NCI-H187 (cell line): ENCODE results near the gene USP53.
"Not testable (repeated sequence)": the region's sequence is repeated elsewhere in the genome, so short reads cannot be mapped to it uniquely, and the experiment has no call there.

Source experiments
- DNase-seq, 2 experiments: peaks; one replicate each; lab custom pipeline; 2025; lab: John Stamatoyannopoulos, UW

The USP53 gene

DNA sequence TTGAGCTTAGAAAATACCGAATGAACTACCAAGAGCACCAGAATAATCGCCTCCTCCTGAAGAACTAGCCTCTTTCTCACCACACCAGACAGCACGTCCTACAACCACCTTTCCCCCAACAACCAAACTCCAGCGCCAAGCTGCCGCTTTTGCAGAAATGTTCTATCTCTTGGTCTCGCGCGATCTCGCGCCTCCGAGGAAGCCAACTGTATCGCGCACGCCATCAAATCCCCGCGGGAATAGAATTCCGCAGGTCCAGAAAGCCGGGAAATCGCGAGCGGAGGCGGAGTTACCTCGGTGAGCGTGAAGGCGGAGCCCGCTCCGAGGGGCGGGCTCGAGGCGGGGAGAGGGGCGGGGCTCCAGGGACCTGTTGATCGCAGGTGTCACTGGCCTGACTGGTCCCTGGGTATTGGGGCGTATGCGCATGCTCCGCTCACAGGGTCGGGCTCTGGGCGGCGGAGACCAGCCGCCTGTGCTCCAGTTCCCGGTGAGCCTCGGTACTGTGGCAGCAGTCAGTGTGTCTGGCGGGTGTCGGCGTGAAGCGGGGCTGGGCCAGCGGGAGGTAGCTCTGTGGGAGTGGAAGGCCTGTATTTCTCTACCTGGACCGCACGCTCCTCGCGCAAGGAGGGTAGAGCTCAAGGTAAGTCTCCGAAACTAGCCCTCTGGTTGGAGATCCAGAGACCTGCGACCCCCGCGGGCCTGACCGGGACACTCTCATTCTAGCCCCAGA, at the start of gene USP53:
Gene USP53 (plus strand): TSS at position 480 of the 730 bp plus-strand sequence. CDS start 27,047 bp downstream, outside the sequence.
- peak; percentile 89 to 92 for DNase-seq

DNA sequence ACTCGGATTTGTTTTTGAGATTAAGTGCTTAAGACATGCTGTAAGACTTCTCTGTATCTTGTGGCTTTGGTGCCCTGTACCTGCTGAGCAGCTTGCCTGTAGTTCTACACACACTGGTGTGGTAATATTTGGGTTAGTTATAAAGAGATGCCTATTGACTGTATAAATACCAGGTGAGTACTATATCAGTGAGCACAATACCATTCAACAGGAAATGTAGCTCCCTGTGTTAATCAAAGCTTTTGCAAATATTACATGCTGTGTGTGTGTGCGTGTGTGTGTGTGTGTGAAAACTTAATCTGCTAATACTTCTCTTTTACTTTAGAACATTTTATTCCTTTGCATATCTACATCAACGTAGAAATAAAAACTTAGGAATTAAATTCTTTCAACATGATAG, 46.7 kb upstream of the USP53 start:
- no peak for DNase-seq

DNA sequence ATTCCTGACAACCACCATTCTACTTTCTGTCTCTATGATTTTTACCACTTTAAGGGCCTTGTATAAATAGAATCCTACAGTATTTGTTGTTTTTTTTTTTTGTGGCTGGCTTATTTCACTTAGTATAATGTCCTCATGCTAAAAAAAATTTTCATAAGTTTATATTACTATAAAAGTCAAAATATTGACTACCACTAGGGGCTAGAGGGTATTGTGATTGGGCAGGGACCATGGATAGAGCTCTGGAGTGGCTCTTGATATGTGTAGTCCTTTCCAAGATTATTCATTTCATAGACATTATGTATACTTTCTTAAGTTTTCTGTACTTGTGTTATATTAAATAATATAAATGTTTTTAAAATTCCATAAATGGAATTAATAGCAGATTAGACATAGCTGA, 42.3 kb upstream of the USP53 start:
- no peak for DNase-seq

DNA sequence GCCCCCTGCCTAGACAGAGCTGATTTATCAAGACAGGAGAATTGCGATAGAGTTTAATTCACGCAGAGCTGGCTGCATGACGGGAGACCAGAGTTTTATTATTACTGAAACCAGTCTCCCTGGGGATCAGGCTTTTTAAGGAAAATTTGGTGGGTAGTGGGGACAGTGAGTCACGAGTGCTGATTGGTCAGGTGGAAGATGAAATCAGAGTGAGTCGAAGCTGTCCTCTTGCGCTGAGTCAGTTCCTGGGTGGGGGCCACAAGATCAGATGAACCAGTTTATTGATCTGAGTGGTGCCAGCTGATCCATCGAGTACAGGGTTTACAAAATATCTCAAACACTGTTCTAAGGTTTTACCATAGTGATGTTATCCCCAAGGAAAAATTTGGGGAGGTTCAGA, 40.3 kb upstream of the USP53 start:
- no peak for DNase-seq

DNA sequence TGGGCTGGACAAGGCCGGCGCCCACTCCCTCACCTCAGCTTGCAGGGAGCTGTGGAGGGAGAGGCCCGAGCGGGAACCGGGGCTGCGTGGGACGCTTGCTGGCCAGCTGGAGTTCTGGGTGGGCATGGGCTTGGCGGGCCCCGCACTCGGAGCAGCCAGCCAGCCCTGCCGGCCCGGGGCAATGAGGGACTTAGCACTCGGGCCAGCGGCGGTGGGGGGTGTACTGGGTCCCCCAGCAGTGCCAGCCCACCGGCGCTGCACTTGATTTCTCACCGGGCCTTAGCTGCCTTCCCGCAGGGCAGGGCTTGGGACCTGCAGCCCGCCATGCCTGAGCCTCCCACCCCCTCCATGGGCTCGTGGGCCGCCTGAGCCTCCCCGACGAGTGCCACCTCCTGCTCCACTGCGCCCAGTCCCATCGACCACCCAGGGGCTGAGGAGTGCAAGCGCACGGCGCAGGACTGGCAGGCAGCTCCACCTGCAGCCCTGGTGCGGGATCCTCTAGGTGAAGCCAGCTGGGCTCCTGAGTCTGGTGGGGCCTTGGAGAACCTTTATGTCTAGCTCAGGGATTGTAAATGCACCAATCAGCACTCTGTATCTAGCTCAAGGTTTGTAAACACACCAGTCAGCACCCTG, 38.7 kb upstream of the USP53 start:
- not testable (repeated sequence) for DNase-seq

DNA sequence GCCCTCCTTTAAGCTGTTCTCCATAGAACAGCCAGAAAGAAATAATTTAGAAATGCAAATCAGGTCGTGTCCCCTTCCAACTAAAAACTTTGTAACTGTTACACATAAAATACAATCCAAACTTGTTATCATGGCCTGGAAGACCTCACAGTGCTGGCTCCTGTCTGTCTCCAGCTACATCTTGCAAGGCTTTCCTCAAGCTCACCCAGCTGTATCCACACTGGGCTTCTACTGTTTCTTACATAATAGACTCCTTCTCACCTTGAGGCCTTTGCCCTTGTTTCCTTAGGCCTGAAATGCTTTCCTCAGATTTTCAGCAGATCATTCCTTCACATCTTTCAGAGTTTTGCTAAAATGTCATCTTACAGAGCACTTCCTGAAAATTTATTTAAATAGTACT, 33.5 kb upstream of the USP53 start:
- no peak for DNase-seq

DNA sequence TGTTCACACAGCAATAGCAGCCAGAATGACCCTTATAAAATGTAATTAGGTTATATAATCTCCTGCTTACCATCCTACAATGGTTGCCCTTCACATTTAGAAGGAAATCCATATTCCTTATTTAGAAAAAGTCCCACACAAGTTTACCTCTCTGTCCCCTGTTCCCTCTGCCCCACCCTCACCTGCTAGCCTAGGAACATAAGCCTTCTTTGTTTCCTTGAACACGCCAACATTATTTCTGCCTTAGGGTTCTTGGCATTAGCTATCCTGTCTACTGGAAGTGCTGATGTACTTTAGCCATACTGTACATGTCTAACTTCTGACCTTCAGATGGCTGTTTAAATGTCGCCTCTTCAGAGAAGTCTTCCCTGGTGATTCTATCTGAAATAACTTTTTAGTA, 28.4 kb upstream of the USP53 start:
- DNase-seq: no peak

DNA sequence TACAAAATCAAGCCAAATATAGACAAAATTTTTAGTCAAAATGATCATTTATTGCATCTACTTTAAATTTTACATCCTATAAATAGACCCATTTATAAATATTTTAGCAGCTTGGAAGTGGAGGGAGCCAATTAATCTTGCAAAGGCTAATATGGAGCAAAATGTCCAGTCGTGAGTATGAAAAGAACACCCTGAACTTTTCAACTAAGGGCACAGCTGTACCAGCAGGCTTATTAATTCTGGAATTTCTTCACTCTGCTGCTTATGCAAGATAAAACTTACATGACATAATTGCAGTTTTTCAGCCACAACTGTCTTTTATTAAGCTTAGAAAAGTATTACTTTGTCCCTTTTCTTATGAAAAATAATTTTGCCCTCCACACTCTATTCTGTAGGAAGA, 22.9 kb upstream of the USP53 start:
- DNase-seq: no peak

DNA sequence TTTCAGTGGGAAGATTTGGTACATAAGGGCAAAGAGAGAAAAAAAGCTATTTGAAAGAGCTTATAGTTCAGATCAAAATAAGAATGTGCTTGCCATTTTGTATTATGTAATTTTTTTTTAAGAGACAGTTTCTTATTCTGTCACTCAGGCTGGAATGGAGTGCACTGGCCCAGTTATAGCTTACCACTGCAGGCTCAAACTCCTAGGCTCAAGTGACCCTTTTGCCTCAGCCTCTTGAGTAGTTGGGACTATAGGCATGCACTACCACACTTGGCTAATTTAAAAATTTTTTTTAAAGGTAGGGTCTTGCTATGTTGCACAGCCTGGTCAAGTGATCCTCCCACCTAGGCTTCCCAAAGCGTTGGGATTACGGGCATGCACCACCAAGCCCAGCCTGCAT, 22.2 kb upstream of the USP53 start:
- no peak for DNase-seq

DNA sequence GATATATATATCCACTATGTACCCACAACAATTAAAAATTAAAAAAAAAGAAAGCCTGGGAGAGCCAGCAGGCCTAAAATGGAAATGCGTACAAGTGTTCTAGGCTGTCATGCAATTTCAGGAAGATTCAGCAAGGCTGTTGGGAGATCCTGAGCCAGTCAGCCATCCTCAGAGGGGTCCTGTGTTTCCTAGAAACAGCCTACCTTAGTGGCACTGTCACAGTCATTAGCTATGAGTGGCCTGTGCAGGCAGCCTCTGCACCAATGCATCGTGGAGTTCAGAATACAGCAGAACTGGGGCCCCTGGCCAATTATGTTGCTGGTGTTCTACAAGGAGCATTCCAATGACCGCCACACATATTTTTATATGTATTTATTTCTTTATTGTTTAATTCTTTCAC, 21.0 kb upstream of the USP53 start:
- DNase-seq: no peak

DNA sequence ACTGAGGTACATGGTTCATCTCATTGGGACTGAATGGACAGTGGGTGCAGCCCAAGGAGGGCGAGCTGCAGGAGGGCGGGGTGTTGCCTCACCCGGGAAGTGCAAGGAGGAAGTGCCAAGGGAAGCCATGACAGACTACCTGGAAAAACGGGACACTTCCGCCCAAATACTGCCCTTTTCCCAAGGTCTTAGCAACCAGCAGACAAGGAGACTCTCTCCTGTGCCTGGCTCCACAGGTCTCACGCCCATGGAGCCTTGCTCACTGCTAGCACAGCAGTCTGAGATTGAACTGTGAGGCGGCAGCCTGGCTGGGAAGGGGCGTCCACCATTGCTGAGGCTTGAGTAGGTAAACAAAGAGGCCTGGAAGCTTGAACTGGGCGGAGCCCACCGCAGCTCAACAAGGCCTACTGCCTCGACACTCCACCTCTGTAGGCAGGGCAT, 14.7 kb upstream of the USP53 start:
- no peak for DNase-seq

DNA sequence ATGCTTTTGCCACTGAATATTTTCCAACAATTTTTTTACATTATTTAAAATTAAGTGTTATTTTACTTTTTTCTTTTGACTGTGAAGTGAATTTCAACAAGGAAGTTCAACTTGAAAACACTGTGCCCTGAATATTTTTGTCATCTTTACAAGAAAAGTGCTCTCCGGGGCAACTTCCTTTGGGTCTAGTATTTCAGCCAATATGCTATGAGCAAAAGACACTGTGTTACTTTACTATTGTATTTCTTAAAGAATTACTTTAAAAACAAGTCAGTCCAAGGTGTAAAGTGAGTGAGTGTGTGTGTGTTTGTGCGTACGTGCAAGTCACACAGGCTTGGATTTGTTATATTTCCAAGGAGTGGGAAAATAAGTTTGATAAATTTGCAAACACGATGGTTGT, 7.6 kb upstream of the USP53 start:
- DNase-seq: no peak

DNA sequence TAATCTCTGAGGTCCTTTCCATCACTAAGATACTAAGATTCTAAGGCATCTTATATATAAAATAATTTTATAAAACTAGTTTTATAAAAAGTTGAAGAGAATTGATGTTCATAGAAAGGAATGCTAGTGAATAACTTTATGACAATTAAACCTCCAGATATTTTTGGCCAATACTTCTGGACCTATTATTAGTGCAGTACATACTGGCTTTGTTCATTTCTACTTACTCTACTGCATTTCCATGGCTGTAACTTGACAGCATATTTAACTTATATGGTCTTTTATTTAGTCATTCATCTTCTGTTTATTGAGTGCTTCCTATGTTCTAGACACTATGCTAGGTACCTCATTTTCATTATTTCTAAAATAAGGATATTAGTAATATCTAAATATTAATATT, 6.8 kb upstream of the USP53 start:
- DNase-seq: no peak

DNA sequence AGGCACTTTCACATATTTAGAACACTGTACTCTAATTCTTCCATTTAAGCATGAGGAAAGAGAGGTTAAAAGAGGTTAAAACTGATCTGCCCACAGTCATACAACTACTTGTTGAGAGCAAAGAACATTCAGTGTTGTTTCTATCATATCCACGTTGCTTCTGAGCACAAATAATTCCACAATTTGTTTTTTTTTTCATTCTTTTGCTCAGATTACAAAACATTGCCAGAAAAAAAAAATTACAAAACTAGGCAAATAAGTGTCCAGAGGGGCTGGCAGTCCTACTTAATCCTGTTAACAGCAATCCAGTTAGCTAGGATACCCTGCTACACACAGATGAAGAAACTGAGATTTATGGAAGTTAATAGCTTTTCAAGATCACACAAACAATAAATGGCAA, 6.3 kb upstream of the USP53 start:
- DNase-seq: no peak

DNA sequence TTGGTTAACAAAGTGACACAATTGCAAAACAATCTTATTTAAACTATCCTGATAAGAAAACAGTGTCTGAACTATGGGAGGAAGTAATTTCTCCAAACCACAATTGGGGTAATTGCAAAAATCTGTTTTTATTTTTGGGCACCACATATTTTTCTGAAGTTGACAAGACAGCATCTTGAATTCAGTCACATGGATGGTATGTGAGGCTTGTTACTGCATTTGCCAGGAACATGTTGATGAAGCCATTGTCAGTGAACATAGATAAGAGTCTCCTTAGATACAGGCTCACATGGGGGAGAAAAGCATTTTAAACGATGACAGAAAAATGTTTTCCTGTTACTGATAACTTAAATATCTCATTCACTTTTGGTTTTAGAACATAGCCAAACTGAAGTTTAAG, 5.5 kb upstream of the USP53 start:
- no peak for DNase-seq

DNA sequence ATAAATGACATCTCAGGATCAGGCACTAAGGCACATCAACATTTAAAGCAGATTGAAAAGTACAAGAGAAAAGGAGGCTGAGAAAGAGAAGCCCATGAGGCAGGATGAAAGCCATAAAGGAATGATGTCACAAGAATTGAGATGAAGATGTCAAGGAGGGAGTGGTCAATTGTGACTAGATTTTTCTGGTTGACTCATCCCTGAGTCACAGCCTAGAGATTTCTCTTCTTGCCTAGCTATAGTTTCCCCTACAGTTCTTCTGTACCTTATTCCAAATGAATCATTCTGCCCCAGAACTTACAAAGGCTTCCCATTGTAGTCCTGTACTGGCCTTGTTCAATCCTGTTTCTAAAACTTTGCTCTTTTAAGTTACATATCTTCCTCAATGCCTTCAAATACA, 3.4 kb upstream of the USP53 start:
- DNase-seq: no peak

DNA sequence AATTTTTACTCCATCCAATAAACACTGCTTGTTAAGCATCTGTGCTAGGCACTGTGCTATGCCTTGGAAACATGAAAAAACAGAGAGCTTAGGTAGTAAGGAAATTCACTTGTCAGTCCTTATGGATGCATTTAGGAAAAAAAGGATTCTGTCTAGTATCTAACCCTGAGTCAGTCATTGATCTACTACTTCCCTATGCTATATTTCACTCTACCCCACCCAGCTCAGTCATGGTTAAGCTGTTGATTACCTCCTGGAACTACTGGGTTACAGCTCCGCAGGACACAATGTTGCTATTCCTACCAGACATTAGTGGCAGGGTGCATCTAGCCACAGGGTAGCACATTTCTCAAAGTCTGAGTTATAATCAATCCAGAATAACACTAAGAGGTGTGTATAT, 2.9 kb upstream of the USP53 start:
- DNase-seq: no peak

DNA sequence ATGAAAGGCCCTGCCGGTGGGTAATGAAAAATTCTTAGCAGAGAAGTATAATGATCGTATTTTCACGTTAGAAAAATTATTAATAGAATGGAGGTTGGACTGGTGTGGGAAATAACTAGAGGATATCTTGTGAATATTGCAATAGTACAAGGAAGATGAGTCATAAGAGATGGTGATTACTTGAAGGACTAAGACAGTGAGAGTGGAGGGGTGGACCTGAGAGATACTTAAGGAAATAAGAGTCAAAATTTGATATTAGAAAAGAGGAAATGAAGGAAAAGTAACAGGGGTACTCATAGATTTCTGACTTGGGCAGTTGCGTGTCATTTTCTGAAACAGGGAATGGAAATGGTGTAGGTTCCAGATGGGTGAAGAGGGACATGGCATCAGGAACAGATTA, 1.7 kb upstream of the USP53 start:
- no peak for DNase-seq

DNA sequence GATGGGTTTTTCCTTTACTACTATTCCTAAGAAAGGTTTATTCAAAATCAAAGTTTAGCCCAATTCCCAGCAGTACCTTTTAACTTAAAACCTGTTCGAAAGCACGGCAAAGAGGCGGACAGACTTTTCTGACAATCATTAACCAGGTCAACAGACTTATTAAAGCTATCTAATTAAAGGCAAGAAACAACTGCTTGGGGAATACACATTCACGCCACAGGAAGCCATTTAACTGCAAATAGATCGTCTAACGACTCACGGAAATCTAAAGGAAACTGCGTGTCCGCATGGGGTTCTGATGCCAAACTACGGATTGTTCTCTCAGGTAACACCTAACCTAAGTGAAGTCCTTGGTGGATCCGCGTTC, 663 bp upstream of the USP53 start:
- no peak for DNase-seq

DNA sequence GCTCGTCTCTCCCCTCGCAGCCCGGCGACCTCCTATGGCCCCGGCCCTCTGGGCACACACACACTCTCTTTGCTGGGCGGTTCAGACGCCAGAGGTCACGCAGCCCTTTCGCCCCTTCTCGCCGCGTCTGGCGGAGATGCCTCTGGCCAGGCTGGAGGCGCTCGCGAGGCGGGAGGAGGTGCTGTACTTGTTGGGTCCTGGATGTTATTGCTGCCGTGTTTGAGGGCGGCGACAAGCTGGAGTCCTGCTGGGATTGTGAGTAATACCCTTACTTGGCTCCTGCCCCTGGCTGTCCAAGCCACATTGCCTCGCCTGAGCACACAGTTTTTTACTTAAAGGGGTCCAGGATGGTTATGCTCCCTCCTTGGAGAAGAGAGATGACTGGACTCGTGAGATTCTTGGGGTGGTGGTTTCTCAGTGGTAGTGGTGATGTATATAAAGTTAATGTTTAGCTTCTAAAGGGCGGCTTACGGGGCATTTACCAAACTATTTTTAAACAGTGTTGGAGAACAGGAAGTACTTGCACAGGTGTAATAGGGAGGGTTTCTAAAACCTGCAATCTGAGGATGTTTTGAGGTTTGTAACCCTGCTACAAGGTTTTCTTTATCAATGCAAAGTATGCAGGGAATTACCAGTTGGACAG, 572 bp downstream of the USP53 start:
- peak in 1 of 2 experiments; percentile 31 for DNase-seq

DNA sequence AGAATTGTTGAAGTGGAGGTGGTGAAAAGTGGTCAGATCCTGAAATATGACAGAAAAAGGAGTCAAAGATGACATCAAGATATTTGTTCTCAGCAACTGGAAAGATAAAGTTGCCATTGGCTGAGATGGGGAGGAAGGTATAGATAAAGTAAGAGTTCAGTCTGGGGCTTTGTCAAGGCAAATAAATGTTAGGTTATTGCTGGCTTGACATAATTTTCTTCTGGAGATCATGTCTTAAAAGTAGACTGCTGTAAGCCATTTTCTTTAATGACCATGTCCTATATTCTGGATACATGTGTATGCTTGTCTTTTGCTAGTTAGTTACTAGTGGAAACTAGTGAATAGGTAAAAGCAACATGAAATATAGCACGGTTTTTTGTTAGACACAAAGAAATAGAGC, 5.6 kb downstream of the USP53 start:
- no peak for DNase-seq

DNA sequence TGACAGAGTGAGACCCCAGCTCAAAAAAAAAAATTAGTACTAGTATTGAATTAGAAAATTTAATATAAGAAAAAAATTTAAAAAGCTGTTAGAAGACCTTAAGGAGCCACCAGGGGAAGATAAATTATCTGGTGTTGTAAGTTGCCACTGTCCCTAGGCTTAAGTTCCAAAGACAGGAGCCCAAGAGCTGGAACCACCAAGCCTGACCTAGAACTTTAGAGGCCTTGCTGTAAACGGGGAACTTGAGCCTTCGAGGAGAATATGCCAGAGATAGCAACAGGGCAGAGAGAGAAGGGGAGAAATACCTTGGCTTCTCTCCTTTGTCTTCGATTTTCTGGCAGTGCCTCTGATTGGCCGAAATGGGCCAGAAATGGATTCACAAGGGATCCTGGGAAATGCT, 8.9 kb downstream of the USP53 start:
- DNase-seq: no peak

DNA sequence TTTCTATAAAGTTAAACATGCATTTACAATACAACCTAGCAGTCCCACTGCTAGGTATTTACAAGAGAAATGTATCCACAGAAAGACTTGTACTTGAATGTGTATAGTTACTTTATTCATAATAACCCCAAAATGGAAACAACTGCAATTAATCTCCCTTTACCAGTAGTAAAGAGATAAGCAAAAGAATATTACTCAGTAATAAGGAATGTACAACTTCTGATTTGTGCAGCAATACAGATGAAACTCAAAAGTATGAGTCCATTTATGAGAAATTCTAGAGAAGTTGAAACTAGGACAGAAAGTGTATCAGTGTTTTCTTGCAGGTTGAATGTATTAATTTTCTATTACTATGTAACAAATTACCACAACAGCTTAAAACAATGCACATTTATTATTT, 15.2 kb downstream of the USP53 start:
- no peak for DNase-seq

DNA sequence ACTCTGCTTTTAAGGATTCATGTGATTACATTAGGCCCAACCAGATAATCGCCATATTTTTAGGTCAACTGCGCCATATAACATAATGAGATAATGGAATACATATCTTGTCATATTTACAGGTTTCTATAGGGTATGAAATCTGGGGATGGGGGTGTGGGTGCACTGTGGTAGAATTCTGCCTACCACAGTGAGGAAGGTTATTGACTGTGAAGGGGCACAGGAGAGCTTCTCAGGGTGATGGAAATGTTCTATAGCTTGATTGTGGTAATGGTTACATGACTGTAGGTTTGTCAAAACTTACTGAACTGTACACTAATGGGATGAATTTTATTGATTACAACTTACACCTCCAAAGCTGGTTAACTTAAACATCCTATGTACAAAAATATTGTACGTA, 15.9 kb downstream of the USP53 start:
- DNase-seq: no peak
